Activated T-cell treated with anti-CD3 and anti-CD28 coated beads, Interleukin-2, amount 50 U/mL, for 4 hours (primary cell): ENCODE data around the gene KBTBD2. TPM values are rescaled to one million over a fixed set of nuclear protein-coding genes. Genes with fewer than 3 reads are reported as not detected.
"Not testable (repeated sequence)": the region's sequence is repeated elsewhere in the genome, so short reads cannot be mapped to it uniquely, and the experiment has no call there.

Source experiments
- ATAC-seq, 2 donors: fragments of 200-7000 bp; cut with Tn5 transposase; one replicate each; pipeline ENCODE4 v1.10.0; 2021
- DNase-seq: peaks from one replicate; pipeline ENCODE4 v3.0.0-alpha.2; 2020
- H3K27me3 Mint-ChIP-seq: one replicate; pipeline ENCODE4 v1.8.0; 2021; ENCODE audit warnings: low read depth, mixed read lengths
- H3K36me3 Mint-ChIP-seq: one replicate; pipeline ENCODE4 v1.8.0; 2022; ENCODE audit warnings: mixed read lengths; ENCODE audit not compliant: insufficient read depth
- H3K4me1 Mint-ChIP-seq: one replicate; pipeline ENCODE4 v1.8.0; 2021; ENCODE audit warnings: low read depth, mixed read lengths
- H3K4me3 Mint-ChIP-seq: one replicate; pipeline ENCODE4 v1.8.0; 2021; ENCODE audit warnings: mild to moderate bottlenecking, moderate library complexity, mixed read lengths
- H3K9me3 Mint-ChIP-seq: one replicate; pipeline ENCODE4 v1.8.0; 2021; ENCODE audit warnings: mixed read lengths
- total RNA-seq, 3 donors: library from RNA; stranded (reverse); gene quantifications; one replicate each; pipeline ENCODE4 v1.2.1, GENCODE V29; 2021

KBTBD2 gene
- total RNA-seq = 10 to 100 TPM; 16.4 to 18.9 (median 17.6) TPM

DNA sequence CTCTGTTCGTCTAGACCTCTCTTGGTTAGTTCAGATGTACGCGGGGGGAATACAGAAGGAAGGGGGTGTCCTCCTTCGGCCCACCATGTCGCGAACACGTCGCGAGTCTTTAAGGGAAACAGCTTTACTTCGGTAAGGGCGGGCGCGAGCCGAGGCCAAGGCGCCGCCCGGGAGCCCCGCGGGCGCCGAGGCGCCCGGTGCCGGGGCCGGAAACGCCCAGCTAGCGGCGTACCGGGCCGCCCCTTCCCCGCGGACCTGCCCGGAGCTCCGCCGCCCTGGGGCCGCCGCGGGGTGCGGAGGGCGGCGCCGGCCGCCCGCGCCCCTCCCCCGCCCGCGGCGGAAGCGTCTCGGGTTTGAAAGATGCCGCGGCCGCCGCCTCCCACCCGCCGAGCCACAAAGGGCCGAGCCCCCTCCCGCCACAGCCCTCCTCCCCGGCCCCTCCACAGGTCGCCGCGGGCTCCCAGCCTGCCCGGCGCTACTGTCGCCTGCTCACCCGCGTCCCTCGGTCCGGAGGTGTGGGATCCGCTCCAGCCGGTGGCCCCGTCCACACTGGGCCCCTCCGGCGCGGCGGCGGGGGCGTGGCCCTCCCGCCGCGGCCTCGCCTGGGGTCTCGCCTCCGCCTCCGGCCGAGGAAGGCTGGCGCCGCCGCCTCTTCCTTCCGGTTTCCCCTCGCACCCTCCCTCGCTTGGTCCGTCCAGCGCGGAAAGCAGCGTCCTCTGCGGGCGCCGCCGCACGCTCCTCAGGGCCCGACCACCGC is at the start of gene KBTBD2:
Gene KBTBD2 (minus strand): TSS at position 718 of the 757 bp plus-strand sequence. CDS start 12,156 bp downstream, outside the sequence.
- peak; percentile 72 for DNase-seq
- peaks cover 2% of the 10 kb centered on the region for H3K36me3 Mint-ChIP-seq
- peak within 1 kb of the TSS; percentile 97 for H3K4me3 Mint-ChIP-seq
- no peaks in the 10 kb centered on the region for H3K9me3 Mint-ChIP-seq
- H3K4me1 Mint-ChIP-seq = peaks cover 54% of the 10 kb centered on the region
- no peaks in the 10 kb centered on the region for H3K27me3 Mint-ChIP-seq
- peak; percentile 53 to 58 for ATAC-seq

DNA sequence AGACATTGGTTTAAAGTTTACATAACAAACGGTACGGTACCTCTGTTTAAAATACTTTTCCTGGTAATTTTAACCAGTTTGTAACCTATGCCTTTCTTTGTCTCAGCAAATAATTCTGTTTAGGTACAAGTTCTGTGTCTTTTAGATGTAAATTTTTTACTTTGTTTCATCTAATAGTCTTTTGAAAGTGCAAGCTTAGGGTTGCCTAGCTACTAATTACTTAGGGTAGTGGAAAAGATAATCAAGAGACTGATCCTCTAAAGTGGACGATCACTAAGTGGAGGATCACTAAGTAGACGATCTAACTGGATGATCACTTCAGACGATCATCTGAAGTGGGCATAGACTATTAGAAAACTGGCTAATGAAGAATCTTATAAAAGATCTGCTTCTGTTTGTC is 49.6 kb upstream of the KBTBD2 start:
- no peak overlapping the region for H3K4me3 Mint-ChIP-seq
- H3K4me1 Mint-ChIP-seq = peaks cover 11% of the 10 kb centered on the region
- H3K27me3 Mint-ChIP-seq = peaks cover 2% of the 10 kb centered on the region
- H3K9me3 Mint-ChIP-seq = no peaks in the 10 kb centered on the region
- H3K36me3 Mint-ChIP-seq = no peaks in the 10 kb centered on the region
- DNase-seq = no peak
- no peak for ATAC-seq

DNA sequence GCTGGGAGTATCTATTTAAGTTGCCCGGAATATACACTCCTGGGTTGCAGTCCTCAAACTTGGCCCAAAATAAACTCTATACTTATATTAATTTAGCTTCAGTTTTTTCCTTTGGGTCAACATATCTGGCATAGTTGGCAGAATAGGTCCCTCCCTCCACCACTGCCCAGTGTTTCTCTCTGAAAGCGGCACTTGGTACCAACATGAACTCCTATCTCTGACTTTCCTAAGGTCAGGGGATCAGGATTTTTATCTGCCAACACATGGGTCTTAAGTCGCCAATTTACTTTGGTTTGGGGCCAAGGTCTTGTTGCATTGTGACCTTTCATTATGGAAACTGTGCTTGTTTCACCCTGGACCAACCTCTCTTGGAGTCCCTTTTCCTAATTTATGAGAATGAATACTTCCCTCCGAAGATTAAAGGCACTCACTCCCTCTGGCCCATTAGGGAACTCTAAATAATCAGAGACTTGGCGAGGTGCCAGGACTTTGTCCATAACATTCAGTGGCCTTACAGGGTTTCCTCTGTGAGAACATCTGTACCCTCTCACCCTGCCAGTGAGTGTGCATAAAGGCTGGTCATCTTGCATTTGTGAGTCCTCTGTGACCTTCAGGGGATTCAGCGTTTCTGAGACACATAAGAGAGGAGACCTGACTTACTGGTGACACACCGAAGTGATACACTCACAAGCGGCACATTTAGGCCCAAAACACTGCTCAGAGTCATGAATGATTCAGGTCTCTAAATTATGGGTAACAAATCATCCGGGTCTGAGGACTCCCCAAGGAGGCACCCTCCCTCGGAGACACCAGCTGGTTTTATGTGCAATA is 46.0 kb upstream of the KBTBD2 start:
- Mint-ChIP-seq H3K9me3 (no peaks in the 10 kb centered on the region), H3K4me3 (no peak overlapping the region), H3K27me3 (no peaks in the 10 kb centered on the region), H3K4me1 (peaks cover 11% of the 10 kb centered on the region), H3K36me3 (no peaks in the 10 kb centered on the region)
- DNase-seq = no peak
- ATAC-seq = no peak

DNA sequence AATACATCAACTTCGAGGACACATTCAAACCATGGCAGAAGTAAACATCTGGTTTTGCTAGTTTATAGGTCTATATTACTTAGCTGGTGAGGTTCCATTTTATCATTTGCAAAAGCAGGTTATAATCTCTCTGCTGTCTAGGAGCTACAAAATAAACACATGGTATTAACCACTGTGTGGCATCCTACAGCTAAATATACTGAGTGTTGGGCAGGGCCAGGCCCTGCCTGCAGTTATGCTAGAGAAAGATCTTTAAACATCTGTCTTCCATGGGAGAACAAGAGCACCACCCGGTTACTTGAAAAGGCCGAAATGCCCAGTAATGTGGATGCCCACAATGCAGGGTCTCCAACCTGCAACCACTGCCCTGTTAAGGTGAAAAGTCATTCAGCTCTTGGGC is 45.1 kb upstream of the KBTBD2 start:
- no peaks in the 10 kb centered on the region for H3K27me3 Mint-ChIP-seq

DNA sequence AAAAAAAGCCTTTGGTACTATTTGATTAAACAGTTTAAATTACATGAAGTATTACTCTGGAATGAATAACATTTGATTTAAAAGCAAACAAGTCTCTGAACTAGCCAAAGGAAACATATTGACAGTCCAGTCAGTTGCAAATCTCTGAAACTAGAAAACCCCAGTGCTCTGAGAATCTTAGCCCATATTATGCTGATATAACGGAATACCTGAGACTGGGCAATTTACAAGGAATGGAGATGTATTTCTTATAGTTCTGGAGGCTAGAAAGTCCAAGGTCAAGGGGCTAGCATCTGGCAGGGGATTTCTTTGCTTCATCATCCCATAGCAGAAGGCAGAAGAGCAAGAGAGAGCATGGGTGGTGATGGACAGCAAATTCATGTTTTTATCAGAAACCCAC is 44.0 kb upstream of the KBTBD2 start:
- DNase-seq (no peak), ATAC-seq (no peak)
- Mint-ChIP-seq H3K36me3 (no peaks in the 10 kb centered on the region), H3K27me3 (no peaks in the 10 kb centered on the region), H3K4me3 (no peak overlapping the region), H3K4me1 (peaks cover 2% of the 10 kb centered on the region), H3K9me3 (no peaks in the 10 kb centered on the region)

More for the DNA sequence above, 45.1 kb upstream of the KBTBD2 start:
- Mint-ChIP-seq H3K4me3 (no peak overlapping the region), H3K4me1 (peaks cover 5% of the 10 kb centered on the region), H3K9me3 (no peaks in the 10 kb centered on the region), H3K36me3 (no peaks in the 10 kb centered on the region)
- DNase-seq = no peak
- no peak for ATAC-seq

DNA sequence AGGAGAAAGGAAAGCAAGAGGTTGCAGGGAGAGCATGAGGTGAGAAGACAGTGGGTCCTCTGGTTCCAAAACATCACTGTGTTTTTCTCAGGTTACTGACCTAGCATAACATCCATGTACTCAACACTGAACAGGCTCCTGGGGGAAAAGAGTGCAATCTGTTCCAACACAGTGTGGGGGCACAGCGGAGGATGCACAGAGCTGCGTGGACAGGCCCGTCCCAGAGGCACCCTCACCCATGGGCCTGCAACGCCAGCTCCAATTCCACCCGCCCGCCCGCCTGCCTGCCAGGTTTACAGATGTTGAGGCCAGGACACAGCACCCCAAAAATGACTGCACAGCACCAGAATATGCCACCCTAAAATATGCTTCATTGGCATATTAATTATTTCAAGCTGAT is 38.8 kb upstream of the KBTBD2 start:
- no peak for DNase-seq
- no peak overlapping the region for H3K4me3 Mint-ChIP-seq
- no peaks in the 10 kb centered on the region for H3K36me3 Mint-ChIP-seq
- no peaks in the 10 kb centered on the region for H3K4me1 Mint-ChIP-seq
- no peaks in the 10 kb centered on the region for H3K9me3 Mint-ChIP-seq
- H3K27me3 Mint-ChIP-seq = no peaks in the 10 kb centered on the region
- no peak for ATAC-seq

DNA sequence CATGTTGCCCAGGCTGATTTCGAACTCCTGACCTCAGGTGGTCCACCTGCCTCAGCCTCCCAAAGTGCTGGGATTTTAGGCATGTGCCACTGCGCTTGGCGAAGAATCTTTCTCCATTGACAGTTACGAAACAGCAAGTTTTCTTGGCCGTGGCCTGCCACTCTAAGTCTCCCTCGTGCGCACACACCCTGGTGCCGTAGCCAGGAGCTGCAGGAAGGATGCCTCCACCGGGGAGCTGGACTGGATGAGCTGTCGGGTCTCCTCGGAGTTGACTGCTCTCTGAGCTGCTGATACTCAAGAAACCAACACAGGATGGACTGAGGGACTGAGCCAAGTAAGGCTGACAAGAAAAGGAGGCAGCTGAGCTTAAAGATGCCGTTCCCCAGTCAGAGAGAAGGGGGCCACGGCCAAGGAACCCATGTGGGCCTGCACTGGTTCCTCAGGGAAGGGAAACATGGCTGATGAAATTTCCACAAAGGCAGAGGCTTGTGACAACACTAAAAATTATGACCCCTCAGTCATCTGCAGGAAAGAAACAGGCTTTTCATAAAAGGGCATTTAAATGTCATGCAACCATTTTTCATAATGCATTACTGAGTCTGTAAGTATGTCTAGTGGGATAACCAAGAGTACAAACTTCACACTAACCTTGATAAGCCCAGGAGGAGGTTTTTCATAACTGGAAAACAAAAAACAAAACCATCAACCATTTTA is 38.0 kb upstream of the KBTBD2 start:
- DNase-seq = no peak
- ATAC-seq = no peak
- H3K4me1 Mint-ChIP-seq = no peaks in the 10 kb centered on the region
- H3K27me3 Mint-ChIP-seq = no peaks in the 10 kb centered on the region
- H3K9me3 Mint-ChIP-seq = no peaks in the 10 kb centered on the region
- H3K4me3 Mint-ChIP-seq = no peak overlapping the region
- no peaks in the 10 kb centered on the region for H3K36me3 Mint-ChIP-seq

DNA sequence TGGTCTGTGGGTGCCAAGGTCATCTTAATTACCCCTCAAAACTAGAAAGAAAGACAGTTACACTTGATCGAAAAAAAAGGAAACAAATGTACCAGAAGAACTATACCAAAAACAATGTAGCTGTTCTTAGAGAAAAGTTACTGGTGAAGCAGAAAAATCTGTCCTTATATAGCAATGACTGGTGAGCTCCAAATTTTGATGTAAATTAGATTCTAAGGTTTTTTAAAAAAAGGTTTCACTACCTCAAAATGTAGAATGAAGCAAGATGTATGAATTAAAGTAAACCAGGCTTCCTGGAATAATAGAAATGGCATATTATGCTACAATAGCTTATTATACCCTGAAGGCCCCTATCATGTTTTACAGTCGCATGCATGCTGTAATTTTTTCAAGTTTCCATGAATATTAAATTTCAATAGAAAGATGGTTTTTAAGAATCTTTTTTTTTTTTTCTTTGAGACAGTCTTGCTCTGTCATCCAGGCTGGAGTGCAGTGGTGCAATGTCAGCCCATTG is 37.3 kb upstream of the KBTBD2 start:
- ATAC-seq (no peak), DNase-seq (no peak)
- H3K4me3 Mint-ChIP-seq = no peak overlapping the region
- no peaks in the 10 kb centered on the region for H3K9me3 Mint-ChIP-seq
- H3K4me1 Mint-ChIP-seq = no peaks in the 10 kb centered on the region
- no peaks in the 10 kb centered on the region for H3K27me3 Mint-ChIP-seq
- H3K36me3 Mint-ChIP-seq = no peaks in the 10 kb centered on the region

DNA sequence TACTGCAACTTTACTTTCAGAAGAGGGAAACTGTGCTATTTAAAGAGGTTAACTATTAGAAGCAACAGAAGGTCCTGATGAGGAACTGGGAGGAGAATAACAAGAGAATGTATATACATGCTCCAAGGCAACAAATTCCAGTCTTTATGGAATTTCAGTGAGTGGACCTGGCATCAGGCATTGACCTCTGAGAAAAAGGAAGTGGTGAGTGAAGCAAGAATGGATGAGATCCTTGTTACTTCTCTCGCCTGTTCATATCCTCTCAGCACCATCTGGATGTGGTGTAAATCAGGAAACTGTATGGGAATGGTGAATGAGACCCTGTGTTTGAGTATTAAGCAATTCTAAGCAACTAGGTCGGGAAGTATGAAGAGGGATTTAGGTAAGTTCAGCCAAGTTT is 30.3 kb upstream of the KBTBD2 start:
- no peak for DNase-seq
- Mint-ChIP-seq H3K36me3 (peaks cover 4% of the 10 kb centered on the region), H3K4me1 (no peaks in the 10 kb centered on the region), H3K9me3 (no peaks in the 10 kb centered on the region), H3K4me3 (no peak overlapping the region), H3K27me3 (no peaks in the 10 kb centered on the region)
- ATAC-seq = no peak

DNA sequence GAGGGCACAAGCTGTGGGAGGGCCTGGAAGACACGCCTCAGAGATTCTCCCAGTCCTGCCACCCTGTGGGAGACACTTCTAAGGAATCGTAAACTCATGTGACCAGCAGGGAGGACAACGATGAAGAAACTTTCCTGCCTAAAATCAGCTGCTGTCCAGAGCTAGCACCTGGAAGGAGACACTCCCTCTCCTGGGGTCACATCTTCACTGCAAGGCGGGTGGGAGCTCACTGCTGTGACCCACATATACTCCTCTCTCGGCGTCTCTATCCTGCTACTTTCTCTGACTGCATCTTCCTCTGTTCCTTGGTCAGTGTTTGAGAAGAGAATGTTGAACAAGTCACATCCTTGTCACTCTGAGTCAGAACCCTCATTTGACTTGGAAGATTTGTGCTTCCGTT is 25.4 kb upstream of the KBTBD2 start:
- DNase-seq, ATAC-seq, H3K4me1 Mint-ChIP-seq, H3K9me3 Mint-ChIP-seq, H3K27me3 Mint-ChIP-seq, H3K4me3 Mint-ChIP-seq, H3K36me3 Mint-ChIP-seq: not testable (repeated sequence)

DNA sequence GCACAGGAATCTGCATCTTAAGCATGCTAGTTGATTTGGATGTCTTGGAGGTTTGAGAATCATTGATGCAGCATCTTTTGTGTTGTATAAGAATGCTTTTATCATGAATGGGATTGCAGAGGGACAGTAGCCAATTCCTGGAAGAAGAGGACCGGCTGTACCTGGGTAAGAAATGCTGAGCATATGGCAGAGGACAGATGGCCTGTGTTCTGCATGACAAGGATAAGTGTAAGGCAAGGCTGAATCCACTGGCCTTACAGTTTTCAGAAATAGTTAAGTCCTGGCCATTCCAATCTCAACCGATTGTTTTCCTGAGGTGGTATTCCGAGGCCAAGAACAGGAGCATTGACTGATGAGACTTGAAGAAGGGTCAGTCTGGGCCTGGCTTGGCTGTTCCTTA is 24.4 kb upstream of the KBTBD2 start:
- no peak overlapping the region for H3K4me3 Mint-ChIP-seq
- no peaks in the 10 kb centered on the region for H3K27me3 Mint-ChIP-seq
- peaks cover 4% of the 10 kb centered on the region for H3K36me3 Mint-ChIP-seq
- DNase-seq = no peak
- H3K9me3 Mint-ChIP-seq = no peaks in the 10 kb centered on the region
- peaks cover 3% of the 10 kb centered on the region for H3K4me1 Mint-ChIP-seq
- ATAC-seq = no peak

DNA sequence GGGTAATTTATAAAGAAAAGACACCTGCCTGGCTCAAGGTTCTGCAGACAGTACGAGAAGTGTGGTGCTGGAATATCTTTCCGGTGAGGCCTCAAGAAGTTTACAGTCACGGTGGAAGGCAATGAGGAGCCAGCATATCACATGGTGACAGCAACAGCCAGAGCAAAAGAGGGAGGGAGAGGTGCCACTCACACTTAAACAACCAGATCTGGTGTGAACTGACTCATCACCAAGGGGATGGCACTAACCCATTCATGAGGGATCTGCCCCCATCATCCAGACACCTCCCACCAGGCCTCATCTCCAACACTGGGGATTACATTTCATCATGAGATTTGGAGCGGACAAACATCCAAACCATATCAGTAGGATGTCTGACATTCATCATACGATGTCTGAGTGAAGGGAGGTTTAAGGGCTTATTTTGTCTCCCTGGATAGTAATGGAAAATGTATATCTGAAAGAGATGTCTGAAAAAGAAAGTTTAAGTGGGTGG is 23.5 kb upstream of the KBTBD2 start:
- DNase-seq = no peak
- H3K4me1 Mint-ChIP-seq = peaks cover 3% of the 10 kb centered on the region
- H3K9me3 Mint-ChIP-seq = no peaks in the 10 kb centered on the region
- H3K27me3 Mint-ChIP-seq = no peaks in the 10 kb centered on the region
- no peak overlapping the region for H3K4me3 Mint-ChIP-seq
- peaks cover 4% of the 10 kb centered on the region for H3K36me3 Mint-ChIP-seq
- peak; percentile 84 to 87 for ATAC-seq

DNA sequence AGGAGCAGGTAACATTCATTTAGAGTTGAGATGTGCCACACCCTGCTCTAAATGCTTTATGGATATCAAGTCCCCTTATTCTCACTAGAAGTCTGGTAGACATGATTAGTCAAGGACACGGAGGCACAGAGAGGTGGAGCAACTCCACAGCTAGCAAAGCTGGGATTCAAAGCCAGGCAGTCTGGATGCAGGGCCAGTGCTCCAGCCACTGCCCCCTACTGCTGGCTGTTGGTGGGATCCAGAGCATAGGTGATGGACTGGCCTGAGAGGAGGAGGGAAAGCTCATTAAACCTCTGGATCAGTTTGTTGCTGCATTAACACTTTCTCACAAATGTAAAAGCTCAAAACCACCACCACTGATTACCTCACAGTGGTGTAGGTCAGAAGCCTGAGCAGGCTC is 22.6 kb upstream of the KBTBD2 start:
- DNase-seq (no peak), ATAC-seq (no peak)
- peaks cover 3% of the 10 kb centered on the region for H3K4me1 Mint-ChIP-seq
- H3K9me3 Mint-ChIP-seq = no peaks in the 10 kb centered on the region
- no peaks in the 10 kb centered on the region for H3K27me3 Mint-ChIP-seq
- H3K4me3 Mint-ChIP-seq = no peak overlapping the region
- peaks cover 4% of the 10 kb centered on the region for H3K36me3 Mint-ChIP-seq

DNA sequence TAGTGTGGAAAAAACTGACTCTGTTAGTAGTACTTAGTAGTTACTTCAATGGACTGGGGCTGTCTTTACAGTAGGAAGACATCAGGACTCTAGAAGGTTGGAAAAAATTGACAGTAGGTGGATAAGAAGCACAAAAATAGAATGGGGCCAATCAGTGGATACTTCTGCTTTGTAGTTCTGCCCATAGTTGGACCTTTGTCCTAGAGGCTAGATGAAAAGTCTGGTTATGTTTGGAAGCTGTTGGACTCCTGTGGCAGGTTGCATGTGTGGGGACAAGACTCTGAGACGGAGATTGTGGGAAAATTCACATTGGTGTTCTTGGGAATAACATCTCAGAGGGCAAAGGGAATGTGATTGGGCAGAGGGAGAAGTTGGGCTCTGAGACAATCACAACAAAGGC is 18.6 kb upstream of the KBTBD2 start:
- Mint-ChIP-seq H3K36me3 (no peaks in the 10 kb centered on the region), H3K27me3 (no peaks in the 10 kb centered on the region), H3K9me3 (no peaks in the 10 kb centered on the region), H3K4me3 (no peak overlapping the region), H3K4me1 (peaks cover 6% of the 10 kb centered on the region)
- DNase-seq (no peak), ATAC-seq (no peak)
